T-helper 22 cell (primary cell): ENCODE measurements around the gene SYNGR1.

Experiments used
- DNase-seq: peaks from one replicate; pipeline ENCODE4 v3.0.0-alpha.2; 2020; ENCODE audit warnings: low read depth

SYNGR1 gene, protein sequence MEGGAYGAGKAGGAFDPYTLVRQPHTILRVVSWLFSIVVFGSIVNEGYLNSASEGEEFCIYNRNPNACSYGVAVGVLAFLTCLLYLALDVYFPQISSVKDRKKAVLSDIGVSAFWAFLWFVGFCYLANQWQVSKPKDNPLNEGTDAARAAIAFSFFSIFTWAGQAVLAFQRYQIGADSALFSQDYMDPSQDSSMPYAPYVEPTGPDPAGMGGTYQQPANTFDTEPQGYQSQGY

DNA sequence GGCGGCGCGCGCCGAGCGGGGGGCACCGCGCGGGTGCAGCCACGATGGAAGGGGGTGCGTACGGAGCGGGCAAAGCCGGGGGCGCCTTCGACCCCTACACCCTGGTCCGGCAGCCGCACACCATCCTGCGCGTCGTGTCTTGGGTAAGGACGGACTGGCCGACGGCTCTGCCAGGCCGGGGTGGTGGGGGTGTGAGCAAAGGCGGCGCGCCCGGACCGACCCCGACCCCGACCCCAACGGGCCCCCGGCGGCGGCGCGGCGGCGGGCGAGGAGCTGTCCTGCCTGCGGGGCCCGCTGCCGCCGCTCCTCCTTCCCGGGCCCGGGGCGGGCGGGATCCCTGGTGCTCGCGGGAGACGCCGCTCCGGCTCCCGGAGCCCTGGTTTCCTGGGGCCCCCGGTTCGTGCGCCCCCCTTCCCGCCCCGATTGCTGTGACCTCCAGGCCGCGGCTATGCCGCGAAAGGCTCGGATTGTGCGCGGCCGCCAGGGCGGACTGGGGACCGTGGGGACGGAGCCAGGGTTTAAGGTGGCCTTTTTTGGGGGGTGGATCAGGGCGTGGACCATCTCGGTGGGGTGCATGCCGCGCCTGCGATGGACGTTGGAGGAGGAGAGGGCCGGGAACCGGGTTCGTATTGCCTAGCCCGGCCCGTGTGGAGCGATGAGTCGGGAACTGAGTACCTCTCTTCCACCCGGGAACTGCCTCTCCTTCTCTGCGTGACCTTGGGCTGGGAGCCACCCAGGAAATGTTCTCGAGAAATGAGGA is at the start of gene SYNGR1:
TSS of gene SYNGR1 (plus strand) at position 25 of the 760 bp plus-strand sequence. CDS start at position 45, 20 bp downstream.
- DNase-seq = no peak

DNA sequence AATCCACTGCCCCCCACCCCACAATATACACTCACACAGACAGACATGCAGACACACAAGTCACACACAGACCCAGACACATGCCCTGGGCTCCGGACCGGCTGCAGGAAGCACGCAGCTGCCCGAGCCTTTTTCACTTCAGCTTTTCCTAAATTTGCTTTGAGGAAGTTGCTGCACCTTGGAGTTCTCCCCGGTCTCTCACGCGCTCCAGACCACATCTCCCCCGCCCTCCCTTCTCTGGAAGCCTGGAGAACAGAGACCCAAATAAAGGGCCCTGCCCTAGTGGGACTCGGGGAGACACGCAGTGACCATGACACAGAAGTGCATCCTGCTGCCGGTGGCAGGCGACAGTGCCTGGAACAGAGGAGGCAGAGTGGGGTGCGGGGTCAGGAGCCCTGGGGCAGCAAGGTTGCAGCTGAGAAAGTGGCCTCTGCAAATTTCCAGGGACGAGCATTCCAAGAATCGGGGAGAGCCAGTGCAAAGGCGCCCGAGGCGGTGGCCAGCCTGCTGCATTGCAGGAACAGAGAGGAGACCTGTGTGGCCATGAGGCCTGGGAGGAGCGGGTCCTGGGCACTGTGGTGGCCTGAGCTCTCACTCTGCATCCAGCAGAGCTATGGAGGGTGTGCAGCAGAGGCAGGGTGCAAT is 49.5 kb upstream of the SYNGR1 start:
- DNase-seq = no peak

DNA sequence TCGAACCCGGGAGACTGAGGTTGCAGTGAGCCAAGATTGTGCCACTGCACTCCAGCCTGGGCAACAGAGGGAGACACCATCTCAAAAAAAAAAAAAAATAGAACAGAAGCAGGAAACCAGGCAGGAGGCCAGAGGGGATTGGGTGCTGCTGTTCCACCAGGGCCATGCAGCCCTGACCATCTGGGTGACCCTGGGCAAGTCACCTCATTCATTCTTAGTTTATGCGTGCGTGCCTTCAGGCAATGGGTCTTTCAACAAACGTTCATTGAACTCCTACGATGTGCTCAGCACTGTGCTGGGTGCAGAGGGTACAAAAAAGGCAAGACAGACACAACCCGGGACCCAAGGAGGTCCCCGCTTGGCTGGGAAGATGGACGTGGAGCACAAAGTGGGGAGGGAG is 48.7 kb upstream of the SYNGR1 start:
- DNase-seq = no peak

DNA sequence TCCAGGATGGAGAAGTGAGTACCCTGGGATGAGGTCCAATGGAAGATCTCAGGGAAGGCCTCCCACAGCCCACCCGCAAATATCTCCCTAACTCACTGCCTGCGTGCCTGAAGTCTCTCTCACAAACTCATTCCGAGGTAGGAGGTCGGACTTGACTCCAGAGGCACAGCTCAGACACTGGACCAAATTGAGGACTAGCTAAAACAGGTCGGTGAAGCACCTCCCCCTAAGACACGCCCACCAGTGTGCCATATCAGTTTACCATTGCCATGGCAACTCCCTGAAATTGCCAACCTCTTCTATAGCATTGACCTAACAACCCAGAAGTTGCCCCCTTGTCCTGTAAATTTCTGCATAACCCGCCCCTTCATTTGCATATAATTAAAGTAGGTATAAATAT is 47.9 kb upstream of the SYNGR1 start:
- no peak for DNase-seq

DNA sequence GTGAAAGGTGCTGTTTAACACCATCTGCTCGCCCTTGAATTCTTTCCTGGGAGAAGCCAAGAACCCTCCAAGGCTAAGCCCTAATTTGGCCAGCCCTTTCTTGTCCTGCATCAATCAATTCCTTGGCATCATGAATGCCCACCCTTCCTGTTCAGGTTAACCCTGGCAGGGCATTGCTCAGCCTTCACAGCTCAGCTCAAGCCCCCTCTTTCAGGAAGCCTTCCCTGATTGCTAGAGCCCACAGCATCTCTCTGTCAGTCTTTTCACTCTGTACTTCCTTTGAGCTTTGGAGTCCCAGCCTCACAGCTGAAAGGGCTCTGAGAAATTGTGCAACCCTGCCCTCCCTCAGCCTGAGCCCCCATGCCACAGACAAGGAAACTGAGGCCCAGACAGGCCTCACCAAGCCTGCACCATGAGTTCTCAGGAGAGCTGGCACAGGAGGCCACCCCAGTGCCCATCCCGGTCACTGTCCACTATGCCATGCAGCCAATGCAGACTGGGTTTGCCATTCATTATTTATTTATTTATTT is 47.3 kb upstream of the SYNGR1 start:
- DNase-seq = no peak

DNA sequence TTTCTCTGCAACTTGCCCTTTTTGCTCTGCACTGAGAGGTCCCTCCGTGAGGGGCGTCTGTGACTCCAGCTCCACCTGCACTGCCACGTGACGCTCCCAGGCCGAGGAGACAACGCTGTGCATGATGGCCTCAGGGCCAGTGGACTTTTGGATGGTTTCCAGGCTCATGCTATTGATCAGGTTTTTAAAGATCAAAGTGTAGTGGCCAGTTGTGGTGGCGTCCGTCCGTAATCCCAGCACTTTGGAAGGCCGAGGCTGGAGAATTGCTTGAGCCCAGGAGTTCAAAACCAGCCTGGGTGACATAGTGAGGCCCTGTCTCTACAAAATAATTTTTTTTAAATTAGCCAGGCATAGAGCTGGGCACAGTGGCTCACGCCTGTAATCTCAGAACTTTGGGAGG is 46.4 kb upstream of the SYNGR1 start:
- DNase-seq = no peak

DNA sequence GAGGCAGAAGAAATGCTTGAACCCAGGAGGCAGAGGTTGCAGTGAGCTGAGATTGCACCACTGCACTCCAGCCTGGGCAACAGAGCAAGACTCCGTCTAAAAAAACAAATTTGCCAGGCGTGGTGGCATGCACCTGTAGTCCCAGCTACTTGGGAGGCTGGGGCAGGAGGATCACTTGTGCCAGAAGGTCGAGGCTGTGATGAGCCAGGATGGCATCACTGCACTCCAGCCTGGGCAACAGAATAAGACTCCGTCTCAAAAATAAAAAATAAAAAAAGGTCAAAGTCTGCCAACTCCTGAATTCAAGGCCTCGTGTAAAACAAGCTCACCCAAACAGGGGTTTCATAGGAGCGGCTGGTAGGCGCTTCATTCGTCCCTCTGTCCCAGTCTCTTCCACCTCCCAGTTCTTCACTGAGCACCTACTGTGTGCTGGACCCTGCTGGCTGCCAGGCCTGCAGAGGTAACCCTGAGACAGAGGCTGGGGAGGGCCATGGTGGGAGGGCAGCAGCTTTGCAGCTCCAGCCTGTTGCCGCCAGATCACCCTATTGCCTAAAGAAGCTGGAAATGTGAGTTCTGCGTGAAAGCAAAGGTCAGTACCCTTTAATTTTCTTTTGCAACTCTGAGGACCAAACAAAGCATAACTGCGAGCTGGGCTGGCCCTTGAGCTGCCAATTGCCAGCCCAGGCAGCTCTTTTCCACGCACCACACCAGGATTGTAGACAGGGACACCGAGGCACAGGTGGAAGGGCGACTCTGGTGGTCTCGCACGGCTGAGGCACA is 45.7 kb upstream of the SYNGR1 start:
- no peak for DNase-seq

DNA sequence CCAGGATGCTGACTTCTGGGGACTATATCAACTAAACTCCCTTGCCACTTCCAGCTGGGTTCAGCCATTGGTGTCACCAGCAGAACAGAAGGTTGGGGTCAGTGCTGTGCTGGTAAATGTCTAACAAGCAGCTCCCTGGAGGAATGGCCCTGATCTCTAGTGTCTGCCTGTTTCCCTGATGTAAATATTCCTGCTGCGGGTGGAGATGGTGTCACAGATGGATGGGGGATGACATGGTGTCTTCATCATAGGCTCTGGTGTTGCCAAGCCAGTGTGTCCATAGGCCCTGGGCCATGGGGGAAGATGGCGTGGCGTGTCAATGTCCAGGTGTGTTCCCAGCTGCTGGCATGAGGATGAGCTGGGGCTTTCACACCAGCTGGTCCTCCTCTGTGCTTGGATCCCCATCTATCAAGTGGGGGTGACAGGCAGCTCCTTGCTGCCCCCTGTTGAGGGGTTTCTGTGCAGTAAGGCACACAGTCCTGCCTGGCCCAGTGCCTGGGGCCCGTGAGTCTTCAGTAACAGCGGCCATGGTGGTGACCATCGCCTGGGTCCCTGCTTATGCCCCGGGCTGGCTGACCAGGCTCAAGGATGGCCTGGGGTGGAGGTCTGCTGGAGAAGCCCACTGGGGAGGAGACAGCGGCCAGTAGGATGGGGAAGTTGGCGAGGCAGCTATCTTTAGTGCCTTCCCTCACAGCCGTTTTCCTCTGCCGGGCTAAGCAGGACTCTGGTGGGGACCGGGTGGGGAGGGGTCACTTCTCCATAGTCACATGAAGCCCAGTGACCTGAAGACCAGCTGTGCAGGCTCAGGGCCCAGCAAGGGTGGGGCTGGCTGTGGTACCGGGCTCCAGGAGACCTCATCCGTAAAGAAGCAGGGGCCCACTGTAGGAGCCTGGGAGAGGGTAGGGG is 43.1 kb upstream of the SYNGR1 start:
- no peak for DNase-seq

DNA sequence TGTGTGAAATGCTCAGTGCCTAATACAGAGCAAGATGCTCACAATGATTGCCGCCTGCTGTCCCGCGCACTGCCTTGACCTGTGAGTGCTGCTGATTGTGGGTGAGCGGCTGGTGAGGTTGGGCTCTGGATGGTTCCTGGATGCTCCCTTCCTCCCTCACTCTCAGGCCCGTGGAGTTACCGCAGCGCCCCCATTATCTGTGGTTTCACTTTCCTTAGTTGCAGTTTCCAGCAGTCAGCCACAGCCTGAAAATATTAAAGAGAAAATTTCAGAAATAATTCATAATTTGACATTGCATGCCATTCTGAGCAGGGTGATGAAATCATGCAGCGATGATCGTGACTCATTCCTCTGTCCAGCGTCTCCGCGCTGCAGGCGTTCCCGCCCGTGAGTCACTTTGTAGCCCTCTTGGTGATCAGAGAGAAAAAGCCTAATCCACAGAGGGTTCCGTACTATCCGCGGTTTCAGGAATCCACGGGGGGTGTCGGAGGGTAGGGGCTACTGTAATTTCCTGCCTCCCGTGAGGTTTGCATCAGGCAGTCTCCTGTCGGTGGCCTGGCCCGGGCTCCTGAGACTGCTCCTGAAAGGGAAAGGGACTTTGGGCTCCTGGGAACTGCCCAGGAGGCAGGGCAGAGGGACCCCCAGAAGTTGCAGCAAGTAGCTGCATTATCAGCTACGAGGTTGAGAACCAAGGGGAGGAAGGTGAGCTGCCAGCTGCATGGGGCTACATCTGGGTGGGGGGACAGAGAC is 41.0 kb upstream of the SYNGR1 start:
- no peak for DNase-seq

DNA sequence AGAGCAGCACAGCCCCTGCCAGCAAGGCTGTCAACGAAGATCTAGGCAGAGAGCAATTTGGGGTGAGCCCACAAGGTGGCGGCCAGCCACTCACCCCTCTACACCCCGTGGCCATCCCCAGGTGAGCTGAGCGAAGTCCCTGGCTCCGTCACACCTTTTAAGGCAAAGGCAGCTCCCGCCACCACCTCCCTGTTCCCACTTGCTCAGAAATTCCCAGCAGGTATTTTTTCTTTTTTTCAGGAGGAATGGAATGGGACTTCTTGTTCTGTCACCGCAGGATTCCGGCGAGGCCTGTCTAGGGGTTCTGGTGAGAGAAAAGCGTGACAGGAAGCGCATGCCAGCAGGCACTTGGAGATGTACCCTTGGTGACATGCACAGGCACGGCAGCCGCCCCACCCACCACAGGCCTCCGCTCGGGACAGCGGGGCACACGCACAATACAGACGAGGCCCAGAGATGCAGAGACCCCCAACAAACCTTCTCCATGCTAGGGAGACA is 40.4 kb upstream of the SYNGR1 start:
- no peak for DNase-seq

DNA sequence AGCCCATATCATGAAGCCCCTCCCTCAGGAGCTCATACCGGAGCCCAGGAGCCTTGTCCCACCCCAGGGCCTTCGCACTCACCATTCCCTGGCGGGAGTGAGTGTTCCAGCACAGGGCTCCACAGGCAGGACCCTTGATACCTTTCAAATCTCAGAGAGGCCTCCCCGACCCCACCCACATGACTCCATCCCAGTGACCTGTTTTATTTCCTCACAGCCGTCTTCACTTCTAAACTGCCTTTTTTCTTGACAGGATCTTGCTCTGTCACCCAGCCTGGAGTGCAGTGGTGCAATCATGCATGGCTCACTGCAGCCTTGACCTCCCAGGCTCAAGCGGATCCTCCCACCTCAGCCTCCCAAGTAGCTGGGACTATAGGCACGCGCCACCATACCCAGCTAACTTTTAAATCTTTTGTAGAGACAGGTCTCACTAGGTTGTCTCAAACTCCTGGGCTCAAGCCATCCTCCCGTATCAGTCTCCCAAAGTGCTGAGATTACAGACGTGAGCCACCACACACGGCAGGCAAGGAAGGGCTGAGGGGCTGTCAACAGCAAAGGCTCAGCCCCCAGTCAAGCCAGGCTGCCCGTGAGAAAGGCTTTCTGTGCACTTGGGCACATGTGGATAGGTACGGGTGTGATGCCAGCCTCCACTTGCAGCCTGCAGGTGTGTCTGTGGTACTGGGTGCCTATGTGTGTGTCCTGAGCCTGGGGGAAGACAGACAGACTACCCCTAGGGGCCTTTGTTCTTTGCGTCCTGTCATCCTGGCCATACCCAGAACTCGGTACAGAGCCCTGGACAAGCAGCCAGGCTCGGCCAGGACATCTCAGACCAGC is 39.7 kb upstream of the SYNGR1 start:
- DNase-seq = no peak

DNA sequence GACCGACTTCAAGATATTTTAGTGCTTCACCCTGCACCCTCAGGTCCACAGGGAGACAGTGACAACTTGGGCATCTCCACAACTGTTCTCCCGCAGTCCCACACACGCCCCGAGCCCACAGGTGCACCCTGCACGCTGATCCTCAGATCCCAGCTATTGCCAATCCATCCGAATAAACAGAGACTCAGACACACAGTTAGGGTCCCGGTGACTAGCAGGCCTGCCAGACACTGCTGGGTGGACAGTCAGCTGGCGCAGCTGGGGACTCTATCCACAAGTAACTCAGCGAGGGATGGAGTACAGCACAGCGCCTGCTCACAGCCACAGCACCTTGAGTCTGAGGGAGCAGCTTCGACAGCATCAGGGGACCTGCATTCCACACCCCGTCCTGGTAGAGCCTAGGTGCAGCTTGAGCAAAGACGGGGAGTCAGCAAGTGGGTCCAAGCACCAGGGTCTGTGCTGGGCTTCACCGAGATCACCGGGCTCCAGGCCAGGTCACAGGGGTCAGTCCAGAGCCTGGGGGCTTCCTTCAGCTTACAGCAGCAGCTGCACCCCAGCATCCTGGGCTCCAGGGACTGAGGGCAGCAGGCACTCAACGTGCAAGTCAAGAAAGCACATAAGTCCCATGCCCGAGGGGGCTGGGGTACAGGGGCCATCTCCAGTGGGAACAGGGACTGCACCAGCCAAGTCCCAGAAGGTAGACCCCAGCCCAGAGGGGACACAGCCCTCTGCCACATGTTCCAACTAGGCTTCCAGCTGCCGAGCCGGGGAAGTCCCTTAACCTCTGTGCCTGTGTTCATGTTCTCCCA is 38.0 kb upstream of the SYNGR1 start:
- no peak for DNase-seq

DNA sequence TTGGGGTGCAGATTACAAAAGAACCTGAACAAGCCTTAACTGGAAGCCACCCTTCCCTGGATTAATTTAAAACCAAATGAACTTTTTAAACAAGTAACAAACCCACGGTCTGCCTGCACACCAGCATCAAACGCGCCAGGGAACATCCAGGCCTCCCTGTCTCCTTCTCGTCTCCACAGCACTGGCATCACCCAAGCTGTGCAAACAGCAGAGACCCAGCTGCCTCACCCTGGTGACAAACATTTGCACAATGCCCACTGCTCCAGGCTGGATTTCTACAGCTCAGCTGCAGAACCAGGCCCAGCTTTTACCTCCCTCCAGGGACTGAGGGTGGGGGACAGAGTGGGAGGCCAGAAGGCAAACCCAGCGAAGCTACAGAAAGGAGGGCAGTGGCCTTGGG is 37.4 kb upstream of the SYNGR1 start:
- no peak for DNase-seq

DNA sequence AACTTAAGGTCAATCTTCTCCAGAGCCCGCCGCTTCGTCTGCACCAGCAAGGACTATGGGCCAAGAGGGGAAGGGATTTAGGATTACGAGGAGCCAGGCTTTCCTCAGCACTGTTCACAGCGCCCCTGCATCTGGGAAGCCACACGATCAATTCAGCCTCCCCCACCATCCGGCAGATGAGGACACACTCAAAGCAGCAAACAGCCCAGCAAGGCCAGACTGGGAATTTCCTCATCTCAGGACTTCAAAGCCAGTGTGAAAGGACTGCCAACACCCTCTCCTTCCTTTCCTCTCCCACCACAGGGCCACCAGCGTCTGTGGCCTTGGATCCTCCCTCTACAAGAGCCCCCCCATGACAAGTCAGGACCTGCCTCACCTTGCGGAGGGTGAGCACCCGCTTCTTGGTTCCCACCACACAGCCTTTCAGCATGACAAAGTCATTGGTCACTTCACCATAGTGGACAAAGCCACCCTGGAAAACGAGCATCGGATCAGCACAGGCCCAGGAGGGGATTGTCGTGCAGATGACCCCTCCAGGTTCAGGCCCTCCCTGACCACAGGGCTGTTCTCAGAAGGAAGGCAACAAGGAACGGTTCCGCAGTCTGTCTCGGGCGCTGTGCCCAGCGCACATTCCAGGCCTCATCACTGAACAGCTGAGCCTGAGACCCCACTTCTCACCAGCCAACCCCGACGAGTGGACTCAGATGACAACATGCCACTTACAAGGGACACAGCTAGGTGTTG is 36.4 kb upstream of the SYNGR1 start:
- DNase-seq = no peak

DNA sequence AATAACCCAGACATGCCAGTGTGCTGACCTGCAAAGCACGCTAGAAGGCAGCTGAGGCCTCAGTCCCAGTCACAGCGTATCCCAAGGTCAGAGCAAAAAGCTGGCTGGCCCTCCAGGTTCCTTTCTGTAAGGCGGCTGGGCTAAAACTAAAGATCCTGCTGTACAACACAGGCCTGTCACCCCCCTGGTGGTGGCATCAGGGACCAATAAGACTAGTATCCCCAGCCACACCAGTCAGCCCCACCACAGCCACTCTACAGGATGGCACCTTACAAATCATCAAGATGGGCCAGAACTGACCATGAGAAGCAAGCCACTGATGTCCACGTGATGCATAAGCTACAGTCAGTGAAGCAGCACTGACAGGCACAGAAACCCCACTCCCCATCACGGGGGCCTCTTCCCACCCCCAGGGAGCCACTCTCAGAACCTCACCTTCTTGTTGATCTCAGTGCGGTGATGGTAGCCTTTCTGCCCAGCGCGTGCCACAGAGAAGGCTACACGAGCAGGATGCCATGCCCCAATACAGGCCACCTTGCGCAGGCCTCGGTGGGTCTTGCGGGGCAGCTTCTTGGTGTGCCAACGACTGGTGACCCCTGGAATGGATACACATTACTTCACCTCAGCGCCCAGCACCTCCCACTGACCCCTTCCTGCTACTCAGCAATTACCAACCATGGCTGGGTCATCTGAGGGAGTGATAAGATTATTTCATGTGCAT is 35.4 kb upstream of the SYNGR1 start:
- DNase-seq = no peak

DNA sequence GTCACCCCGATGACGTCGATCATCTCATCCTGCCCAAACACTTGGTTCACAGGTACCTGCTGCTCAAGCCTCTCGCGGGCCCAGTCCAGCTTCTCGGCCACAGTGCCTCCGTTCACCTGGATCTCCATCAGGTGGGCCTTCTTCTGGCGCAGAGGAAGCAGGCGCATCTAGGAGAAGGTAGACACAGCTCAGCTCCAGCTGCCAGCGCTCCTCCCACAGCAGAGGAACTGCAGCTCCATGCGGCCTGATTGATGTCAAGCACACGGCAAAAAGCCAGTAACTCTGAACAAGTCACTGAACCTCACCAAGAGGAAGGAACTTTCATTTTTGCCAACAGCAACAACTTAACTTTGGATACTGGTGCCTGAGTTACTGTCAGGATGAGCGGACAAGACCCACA is 34.4 kb upstream of the SYNGR1 start:
- DNase-seq = no peak

DNA sequence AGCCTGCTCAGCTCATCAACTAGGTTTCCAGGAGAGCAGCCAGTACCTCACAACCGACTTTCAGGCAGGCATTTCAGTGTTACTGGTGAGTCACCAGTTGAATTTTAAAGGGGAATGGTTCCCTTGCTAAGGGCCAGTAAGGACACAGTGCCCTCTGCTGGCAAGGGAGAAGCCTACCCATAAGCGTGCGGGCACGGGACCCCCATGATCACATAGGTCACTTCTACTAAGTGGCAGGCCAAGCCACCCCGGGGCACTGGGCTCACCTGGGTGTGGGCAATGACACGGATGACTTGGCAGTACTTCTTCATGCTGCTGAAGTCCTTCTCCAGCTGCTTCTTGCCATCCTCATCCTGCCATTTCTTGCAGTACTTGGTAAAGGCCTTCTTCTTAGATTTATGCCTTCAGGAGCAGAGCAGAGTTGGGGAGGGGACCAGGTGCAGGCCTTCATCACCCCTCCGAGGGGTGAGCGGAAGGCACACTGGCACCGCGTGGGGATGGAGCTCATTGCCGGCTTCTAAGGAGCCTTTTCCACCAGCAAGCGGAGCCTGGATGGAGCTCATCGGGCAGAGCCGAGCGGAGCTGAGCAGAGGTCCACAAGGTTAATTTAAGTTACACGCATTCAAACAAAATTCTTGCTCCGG is 33.2 kb upstream of the SYNGR1 start:
- DNase-seq = peak; percentile 57
